B cell (primary cell): ENCODE measurements around the gene LRBA.

Experiments
- EZH2 ChIP-seq: IDR thresholded peaks from 2 replicates; pipeline ENCODE4 v1.6.1; 2012; ENCODE audit warnings: borderline replicate concordance, low read depth, mild to moderate bottlenecking, moderate library complexity, low read length; ENCODE audit not compliant: insufficient read depth, poor library complexity, severe bottlenecking
- TF ChIP-seq, protein P1 (sequence below): fragments of 200-600 bp; IDR thresholded peaks from one replicate; pipeline ENCODE4 v1.8.0; 2022; ENCODE audit warnings: antibody characterized with exemption, mild to moderate bottlenecking

DNA sequence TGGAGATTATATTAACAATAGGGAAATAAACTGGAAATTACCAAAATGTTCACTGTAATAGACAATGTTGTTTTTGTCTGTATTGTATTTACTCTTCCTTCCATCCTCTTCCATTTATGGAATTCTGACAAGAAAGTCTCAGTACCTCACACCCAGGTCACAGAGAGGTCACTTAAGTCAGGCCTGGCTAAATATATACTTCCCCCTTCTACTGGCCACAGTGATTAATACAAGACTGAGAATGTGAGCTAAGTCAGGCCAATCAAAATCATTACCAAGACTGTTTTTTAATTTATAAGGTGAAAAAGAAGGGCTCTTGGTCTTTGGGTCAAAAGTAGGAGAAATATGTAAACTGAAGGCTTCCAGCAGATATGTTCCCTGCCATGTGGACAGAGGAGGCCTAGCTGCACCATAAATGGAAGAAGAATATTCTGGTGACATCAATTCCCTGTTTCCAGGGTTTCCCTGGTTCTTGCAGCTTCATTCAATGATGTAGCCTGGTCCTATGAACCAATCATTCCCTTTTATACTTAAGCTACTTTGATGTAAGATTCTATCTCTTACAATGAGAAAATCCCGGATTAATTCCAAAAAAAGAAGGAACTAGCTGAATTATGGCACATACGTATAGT, 64.3 kb downstream of the LRBA start:
- TF ChIP-seq, protein P1, sequence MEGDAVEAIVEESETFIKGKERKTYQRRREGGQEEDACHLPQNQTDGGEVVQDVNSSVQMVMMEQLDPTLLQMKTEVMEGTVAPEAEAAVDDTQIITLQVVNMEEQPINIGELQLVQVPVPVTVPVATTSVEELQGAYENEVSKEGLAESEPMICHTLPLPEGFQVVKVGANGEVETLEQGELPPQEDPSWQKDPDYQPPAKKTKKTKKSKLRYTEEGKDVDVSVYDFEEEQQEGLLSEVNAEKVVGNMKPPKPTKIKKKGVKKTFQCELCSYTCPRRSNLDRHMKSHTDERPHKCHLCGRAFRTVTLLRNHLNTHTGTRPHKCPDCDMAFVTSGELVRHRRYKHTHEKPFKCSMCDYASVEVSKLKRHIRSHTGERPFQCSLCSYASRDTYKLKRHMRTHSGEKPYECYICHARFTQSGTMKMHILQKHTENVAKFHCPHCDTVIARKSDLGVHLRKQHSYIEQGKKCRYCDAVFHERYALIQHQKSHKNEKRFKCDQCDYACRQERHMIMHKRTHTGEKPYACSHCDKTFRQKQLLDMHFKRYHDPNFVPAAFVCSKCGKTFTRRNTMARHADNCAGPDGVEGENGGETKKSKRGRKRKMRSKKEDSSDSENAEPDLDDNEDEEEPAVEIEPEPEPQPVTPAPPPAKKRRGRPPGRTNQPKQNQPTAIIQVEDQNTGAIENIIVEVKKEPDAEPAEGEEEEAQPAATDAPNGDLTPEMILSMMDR: no peak
- no peak for TF ChIP-seq EZH2
